ENCODE measurements around the gene ZNF69.
"Not testable (repeated sequence)": the region's sequence is repeated elsewhere in the genome, so short reads cannot be mapped to it uniquely, and the experiment has no call there.

Gene ZNF69

DNA sequence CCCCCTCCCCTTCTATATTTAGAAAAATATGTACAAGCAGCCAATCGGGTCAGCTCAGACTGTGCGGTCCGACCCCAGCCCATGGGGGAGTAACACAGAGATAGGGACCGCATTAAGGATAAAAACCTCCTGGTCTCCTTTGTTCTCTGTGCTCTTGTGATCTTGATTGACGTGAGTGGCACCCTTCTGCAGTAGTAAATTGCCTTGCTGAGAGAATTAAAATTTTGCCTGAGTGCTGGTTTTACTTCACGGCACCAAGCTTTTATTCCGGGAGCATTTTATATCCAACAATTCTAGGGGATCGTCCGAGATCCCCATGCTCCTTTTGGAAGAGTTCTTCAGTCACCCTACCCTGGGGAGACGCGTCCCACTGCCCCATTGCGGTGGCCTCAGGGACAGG is 7.0 kb upstream of the ZNF69 start:
- TF ChIP-seq GATA1 (IDR thresholded peaks at IDR 0.05; ENCODE audit: low read depth, low read length), result no peak
- TF ChIP-seq POLR2A (IDR thresholded peaks at IDR 0.05; ENCODE audit: low read length), result no peak

DNA sequence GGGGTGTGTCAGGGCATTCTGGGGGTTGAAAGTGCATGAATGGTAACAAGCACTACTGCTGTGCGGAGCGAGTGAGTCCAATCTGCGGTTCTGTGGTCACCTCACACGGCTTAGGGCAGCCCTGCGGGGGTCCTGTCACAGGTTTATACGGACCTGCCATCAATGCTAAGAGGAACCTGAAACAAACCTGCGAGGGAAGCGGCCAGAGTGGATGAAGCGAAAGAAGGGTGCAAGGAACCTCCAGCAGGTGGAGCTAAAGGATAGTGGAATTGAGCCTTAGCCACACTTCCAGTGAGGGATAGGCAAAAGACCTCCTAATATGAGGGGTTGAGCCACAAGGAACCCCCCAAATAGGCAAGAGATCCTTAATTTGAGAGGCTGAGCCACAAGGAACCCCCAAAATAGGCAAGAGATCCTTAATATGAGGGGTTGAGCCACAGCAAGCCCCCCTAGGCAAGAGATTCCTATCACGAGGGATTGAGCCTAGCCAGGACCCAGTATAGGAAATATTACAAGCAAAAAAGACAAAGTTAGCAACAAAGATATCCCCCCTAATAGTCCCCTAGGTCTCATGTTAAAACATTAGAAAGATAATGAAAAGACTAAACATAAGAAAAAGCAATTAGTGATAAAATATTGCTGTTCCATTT is 6.3 kb upstream of the ZNF69 start:
- TF ChIP-seq GATA1 (IDR thresholded peaks at IDR 0.05; ENCODE audit: low read depth, low read length), result no peak
- no peak for TF ChIP-seq POLR2A (IDR thresholded peaks at IDR 0.05; ENCODE audit: low read length)
- DNase-seq, result peak; percentile 63 to 78

More for the DNA sequence above, 7.0 kb upstream of the ZNF69 start:
- no peak for DNase-seq

DNA sequence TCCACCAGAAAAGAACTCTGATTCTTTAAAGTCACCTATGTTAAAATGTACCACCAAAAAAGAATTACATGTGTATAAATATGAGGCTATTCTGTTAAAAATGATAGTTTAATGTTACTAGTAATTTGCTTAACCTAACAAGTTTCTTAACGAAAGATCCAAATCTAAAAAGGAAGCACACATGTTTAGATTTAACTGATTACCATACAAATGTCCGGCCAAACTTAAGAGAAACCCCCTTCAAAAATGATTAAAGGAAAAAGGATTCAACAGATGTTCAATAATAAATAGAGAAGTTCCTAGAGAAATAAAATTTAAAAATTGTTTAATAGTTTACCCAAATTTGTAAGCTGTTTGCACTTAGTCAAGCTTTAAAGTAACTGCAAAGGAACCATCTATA is 5.0 kb upstream of the ZNF69 start:
- DNase-seq, result no peak

DNA sequence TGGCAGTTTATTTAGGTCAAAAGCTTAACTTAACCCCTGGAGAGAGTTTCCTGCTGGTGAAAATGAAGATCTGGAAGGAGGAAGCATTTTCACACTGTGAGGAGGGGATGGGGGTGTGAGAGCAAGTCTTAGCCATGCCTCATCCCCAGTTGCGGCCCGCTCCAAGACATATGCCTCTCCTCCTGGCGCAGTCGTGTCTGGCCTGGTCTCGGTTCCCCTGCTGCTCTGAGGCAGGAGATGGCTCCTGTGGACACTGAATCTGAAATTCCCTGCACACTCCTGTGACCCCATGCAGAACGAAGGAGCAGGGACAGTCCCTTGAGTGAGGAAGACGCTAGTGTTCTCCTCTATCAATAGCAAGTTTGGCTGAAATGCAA is 360 bp upstream of the ZNF69 start:
- TF ChIP-seq GATA1 (IDR thresholded peaks at IDR 0.05; ENCODE audit: low read depth, low read length), result no peak
- no peak for DNase-seq

More for the DNA sequence above, 5.0 kb upstream of the ZNF69 start:
- TF ChIP-seq POLR2A (IDR thresholded peaks at IDR 0.05; ENCODE audit: low read length), result no peak
- no peak for TF ChIP-seq GATA1 (IDR thresholded peaks at IDR 0.05; ENCODE audit: low read depth, low read length)

DNA sequence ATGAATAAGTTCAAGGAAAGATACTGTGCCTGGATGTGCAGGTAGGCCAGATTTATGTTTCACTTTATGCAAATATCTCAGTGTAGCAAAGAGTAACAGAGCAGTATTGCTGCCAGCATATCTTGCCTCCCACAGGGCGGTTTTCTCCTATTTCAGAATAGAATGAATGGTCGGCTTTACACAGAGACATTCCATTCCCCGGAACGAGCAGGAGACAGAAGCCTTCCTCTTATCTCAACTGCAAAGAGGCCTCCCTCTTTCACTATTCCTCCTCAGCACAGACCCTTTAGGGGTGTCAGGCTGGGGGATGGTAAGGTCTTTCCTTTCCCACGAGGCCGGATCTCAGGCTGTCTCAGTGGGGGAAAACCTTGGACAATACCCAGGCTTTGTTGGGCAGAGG is 2.3 kb downstream of the ZNF69 start:
- not testable (repeated sequence) for DNase-seq

DNA sequence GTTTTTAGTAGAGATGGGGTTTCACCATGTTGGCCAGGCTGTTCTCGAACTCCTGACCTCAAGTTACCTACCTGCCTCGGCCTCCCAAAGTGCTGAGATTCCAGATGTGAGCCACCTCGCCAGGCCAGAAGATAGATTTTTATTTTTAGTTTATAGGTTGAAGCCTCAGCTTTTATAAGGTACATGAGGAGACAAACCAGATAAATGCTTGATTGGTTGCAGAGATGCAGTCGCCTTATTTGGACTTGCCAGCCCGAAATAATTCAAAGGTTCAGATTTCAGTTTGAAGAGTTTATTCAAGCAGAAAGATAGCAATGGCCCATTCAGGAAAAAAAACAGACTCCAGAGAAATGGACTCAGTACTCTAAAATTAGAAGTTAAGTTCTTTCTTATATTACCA is 3.1 kb downstream of the ZNF69 start:
- no peak for TF ChIP-seq POLR2A (IDR thresholded peaks at IDR 0.05; ENCODE audit: low read length)
- TF ChIP-seq GATA1 (IDR thresholded peaks at IDR 0.05; ENCODE audit: low read depth, low read length), result no peak
- no peak for DNase-seq

DNA sequence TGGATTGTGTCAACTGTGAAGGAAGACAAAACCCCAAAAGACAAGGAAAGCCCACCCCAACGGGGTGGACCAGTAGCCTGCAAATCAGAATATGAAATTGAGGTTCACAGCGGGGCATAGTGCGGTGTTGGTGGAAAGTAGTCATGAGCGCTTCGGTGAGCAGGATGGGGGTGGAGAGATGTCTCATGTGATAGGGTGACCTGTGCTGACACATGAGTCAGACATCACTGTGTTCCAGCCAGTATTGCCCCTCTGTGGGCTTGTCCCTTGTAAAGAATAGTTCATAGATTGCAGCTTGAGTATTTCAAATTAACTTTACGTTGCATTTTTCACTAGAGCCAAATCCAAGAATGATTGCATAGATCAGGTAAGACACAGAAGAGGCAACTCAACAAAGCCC is 7.3 kb downstream of the ZNF69 start:
- no peak for DNase-seq
- TF ChIP-seq GATA1 (IDR thresholded peaks at IDR 0.05; ENCODE audit: low read depth, low read length) (no peak), POLR2A (IDR thresholded peaks at IDR 0.05; ENCODE audit: low read length) (no peak)

DNA sequence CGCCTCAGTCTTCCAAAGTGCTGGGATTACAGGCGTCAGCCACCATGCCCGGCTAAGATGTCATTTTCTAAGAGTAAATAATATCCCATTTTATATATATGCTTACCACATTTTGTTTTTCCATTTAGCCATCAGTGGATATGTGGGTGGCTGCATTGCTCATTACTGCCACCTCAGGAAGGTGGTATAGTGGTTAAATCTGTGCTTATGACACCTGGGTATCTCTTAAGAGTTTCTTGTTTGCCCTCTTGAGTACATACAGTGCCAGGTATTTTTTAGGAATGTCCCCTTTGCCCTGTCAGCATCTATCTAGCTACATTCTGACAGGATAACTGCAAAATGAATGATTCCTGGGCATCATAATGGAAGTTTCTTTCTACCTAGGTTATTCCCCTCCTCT is 14.6 kb downstream of the ZNF69 start:
- DNase-seq, result no peak
- TF ChIP-seq POLR2A (IDR thresholded peaks at IDR 0.05; ENCODE audit: low read length), result no peak
- no peak for TF ChIP-seq GATA1 (IDR thresholded peaks at IDR 0.05; ENCODE audit: low read depth, low read length)

DNA sequence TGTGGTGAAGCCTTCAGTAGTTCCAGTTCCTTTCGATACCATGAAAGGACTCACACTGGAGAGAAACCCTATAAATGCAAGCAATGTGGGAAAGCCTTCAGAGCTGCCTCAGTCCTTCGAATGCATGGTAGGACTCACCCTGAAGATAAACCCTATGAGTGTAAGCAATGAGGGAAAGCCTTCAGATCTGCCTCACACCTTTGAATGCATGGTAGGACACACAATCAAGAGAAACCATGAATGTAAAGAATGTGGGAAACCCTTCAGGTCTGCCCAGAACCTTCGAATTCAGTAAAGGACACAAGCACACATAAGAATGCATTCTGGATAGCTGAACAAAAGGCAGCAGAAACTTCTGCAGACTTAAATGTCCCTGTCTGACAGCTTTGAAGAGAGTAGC is 18.3 kb downstream of the ZNF69 start:
- TF ChIP-seq POLR2A (IDR thresholded peaks at IDR 0.05; ENCODE audit: low read length) (no peak), GATA1 (IDR thresholded peaks at IDR 0.05; ENCODE audit: low read depth, low read length) (no peak)
- no peak for DNase-seq

DNA sequence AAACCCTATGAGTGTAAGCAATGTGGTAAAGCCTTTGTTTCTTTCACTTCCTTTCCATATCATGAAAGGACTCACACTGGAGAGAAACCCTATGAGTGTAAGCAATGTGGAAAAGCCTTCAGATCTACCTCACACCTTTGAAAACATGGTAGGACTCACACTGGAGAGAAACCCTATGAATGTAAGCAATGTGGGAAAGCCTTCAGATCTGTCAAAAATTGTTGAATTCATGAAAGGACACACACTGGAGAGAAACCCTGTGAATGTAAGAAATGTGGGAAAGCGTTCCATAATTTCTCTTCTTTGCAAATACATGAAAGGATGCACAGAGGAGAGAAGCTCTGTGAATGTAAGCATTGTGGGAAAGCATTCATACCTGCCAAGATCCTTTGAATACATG is 24.4 kb downstream of the ZNF69 start:
- not testable (repeated sequence) for DNase-seq

DNA sequence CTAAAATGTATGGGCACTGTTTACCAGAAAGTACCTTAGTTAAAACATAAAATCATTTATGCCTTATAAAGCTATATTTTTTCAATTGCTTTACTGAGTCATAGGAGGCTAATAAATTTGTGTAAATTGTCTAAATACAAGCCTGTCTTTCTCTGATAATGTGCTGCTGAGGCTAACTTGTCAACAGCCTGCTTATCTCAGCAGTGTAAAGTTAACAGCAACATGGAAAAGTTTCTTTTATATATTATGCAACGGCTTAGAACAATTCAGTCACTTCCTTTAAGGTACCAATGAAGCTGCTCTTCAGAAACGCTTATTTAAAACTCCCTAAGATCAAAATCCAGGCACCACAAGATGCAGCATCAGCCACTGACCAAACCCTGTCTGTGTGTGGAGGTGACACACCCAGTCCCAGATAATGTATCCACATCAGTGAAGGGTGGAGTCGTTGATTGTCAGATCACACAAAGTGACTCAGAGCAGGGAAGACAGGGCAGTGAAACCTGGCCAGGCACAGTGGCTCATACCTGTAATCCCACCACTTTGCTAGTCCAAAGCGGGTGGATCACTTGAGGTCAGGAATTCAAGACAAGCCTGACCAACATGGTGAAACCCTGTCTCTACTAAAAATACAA is 27.0 kb downstream of the ZNF69 start:
- DNase-seq, result not testable (repeated sequence)

DNA sequence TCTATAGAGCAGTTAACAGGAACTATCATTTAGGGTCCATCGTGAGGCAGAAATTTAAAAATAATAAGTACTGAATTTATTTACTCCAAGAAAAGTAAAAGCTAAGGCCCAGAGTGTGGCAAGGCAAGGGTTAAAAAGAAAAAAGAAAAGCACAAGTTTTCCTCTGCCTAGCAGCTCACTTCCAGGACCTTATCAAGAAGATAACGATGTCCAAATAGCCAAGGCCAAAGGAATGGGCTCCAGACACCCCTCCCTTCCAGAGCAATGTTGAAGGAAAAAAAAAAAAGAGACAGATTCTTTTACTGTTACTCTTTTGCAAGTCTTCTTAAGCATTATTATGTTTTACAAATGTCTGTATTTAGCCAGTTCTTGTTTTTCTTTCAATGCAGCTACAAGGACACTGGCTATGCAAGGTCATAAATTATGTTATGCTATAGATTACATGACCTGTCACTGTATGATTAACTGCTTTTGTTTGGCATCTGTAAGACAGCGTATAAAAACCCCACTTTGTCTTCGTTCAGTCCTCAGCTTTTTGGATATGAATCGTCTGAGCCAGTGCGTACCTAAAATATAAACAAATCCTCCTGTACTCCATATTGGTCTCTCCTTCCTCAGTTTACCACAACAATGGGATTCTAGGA is 34.4 kb downstream of the ZNF69 start:
- TF ChIP-seq GATA1 (IDR thresholded peaks at IDR 0.05; ENCODE audit: low read depth, low read length) (no peak), POLR2A (IDR thresholded peaks at IDR 0.05; ENCODE audit: low read length) (no peak)
- peak in 1 of 2 experiments; percentile 17 for DNase-seq

DNA sequence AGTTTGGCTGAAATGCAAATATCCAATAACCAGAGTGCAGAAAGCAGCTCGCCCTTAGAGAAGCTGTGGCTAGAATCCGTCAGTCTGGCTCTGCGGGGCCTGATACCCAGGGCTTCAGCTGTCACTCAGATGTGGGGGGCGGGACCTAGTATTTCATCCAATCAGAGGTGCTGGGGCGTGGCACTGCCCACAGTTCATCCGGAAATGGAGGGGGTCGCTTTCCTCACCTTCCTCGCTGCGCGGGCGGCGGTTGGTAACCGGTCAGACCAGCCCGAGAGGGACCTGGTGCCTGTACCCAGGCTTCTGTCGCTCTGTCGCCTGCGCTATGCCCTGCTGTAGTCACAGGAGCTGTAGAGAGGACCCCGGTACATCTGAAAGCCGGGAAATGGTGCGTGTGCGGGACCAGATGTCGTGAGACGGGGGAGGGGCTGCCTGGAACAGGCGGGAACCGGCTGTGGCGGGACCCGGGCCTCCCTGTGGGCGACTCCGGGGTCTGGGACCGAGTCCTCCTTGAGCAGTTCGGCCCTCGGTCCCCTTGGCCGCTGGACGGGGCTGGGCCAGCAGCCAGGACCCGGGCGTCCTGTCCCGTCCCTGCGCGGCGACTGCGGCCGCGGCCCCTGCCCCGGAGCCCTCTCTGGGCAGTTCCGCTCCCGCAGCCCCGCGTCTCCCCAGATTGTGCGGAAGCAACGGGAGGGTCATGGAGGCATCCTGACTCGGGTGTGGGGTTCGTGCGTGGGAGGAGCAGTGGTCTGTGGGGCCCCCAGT is 37.5 kb downstream of the ZNF69 start, which contains the start of gene ZNF700:
Gene ZNF700, plus strand, starts transcription at position 222 of the 765 bp plus-strand sequence. Its CDS starts 104 bp downstream, at position 326.
- TF ChIP-seq POLR2A (IDR thresholded peaks at IDR 0.05; ENCODE audit: low read length), result peak; percentile 89
- TF ChIP-seq GATA1 (IDR thresholded peaks at IDR 0.05; ENCODE audit: low read depth, low read length), result no peak
- peak; percentile 94 to 95 for DNase-seq

DNA sequence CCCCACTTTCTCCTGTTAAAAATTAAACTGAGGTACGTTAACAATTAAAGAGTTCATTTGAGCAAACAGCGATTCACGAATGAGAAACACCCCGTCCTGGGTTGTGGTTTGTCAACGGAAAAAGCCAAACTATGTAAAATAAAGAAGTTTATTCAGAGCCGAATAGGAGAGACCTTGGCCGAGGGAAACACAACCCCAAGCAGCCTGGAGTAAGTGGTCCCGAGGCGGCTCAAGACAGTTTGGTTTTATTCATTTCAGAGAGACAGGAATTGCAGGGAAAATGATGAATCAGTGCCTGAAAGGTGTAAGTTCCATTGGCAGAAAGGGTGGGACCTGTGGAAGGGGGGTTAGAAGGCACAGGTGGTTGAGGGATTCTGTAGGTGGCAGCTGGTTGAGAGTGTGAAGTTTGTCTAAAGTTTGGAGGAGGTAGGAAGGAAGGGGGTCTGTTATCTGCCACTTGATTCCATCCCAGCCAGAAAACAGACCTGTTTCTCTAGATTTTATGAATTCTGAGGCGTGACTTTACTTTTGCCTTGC is 38.1 kb downstream of the ZNF69 start:
- DNase-seq, result peak in 1 of 2 experiments; percentile 15

All from erythroblast (primary cell).